Activated CD4-positive, alpha-beta T cell treated with anti-CD3 and anti-CD28 coated beads, Interleukin-2, Interleukin-4, amounts not matched to agents 100 ng/mL and 50 ng/mL, durations not matched to agents 16 hours and 8 hours (primary cell): Measurements from ENCODE around the gene DMRT1.
"Not testable (repeated sequence)": the region's sequence is repeated elsewhere in the genome, so short reads cannot be mapped to it uniquely, and the experiment has no call there.

ENCODE experiments used
- DNase-seq: peaks from one replicate; pipeline ENCODE4 v3.0.0-alpha.2; 2020; ENCODE audit warnings: low spot score

The DMRT1 gene

GRCh38 chr9:860706-861105, 19.2 kb downstream of the DMRT1 start:
- DNase-seq: no peak

GRCh38 chr9:861525-861924, 20.0 kb downstream of the DMRT1 start:
- not testable (repeated sequence) for DNase-seq

GRCh38 chr9:875119-875962, 33.8 kb downstream of the DMRT1 start:
- DNase-seq: no peak

- DNase-seq: no peak
These were observed 34.9 kb downstream of the DMRT1 start for GRCh38 chr9:876425-876824.

GRCh38 chr9:878239-878638, 36.7 kb downstream of the DMRT1 start:
- no peak for DNase-seq

GRCh38 chr9:880725-881124, 39.2 kb downstream of the DMRT1 start:
- DNase-seq: no peak

- DNase-seq: no peak
These were observed 41.0 kb downstream of the DMRT1 start for GRCh38 chr9:882416-882924.

GRCh38 chr9:883011-883410, 41.5 kb downstream of the DMRT1 start:
- no peak for DNase-seq

GRCh38 chr9:886886-887285, 45.4 kb downstream of the DMRT1 start:
- no peak for DNase-seq

GRCh38 chr9:892123-892522, 50.6 kb downstream of the DMRT1 start:
- no peak for DNase-seq

- no peak for DNase-seq
These were observed 51.6 kb downstream of the DMRT1 start for GRCh38 chr9:893115-893514.

- peak; percentile 80 for DNase-seq
These were observed 52.4 kb downstream of the DMRT1 start for GRCh38 chr9:893843-894420.

- no peak for DNase-seq
These were observed 58.1 kb downstream of the DMRT1 start for GRCh38 chr9:899440-900184.

- DNase-seq: no peak
These were observed 62.4 kb downstream of the DMRT1 start for GRCh38 chr9:903886-904285.

- DNase-seq: no peak
These were observed 64.4 kb downstream of the DMRT1 start for GRCh38 chr9:905906-906305.

GRCh38 chr9:908536-909205, 67.2 kb downstream of the DMRT1 start:
- no peak for DNase-seq

- DNase-seq: no peak
These were observed 69.5 kb downstream of the DMRT1 start for GRCh38 chr9:911005-911404.

GRCh38 chr9:912776-913175, 71.3 kb downstream of the DMRT1 start:
- no peak for DNase-seq

GRCh38 chr9:913526-913925, 72.0 kb downstream of the DMRT1 start:
- DNase-seq: not testable (repeated sequence)

- no peak for DNase-seq
These were observed 76.2 kb downstream of the DMRT1 start for GRCh38 chr9:917730-918129.

- no peak for DNase-seq
These were observed 79.4 kb downstream of the DMRT1 start for GRCh38 chr9:920927-921326.

GRCh38 chr9:922171-922570, 80.7 kb downstream of the DMRT1 start:
- no peak for DNase-seq
